GM19099 (cell line): Measurements from ENCODE around the gene ACTL8.

Experiments used
- POLR2A ChIP-seq: IDR thresholded peaks from 3 replicates; pipeline ENCODE4 v1.6.1; 2011; ENCODE audit warnings: low read depth; ENCODE audit not compliant: insufficient read length; ENCODE audit errors: extremely low read depth

ACTL8 gene

DNA sequence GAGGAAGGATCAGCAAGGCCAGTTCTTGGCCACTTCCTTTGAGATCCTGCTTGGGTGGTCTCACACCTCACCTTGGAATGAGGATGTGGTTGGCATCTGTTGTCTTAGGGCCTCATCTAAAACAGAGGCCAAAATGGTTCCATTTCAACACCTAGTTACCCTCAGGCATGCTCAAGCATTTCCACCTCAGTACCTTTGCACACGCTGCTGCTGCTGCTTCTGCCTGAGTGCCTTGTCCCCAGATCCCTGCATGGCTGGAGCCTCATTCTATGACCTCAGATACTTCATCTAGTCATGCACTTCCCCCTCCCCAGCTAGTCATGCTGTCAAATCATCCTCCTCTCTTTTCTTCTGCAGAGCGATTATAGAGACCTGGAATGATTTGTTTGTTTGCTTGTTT, 86.8 kb downstream of the ACTL8 start:
- no peak for TF ChIP-seq POLR2A

GRCh38 chr1:17842686-17843085, 87.6 kb downstream of the ACTL8 start:
- TF ChIP-seq POLR2A, result no peak

- TF ChIP-seq POLR2A, result no peak
Observed at GRCh38 chr1:17844185-17844826, 89.2 kb downstream of the ACTL8 start.

DNA sequence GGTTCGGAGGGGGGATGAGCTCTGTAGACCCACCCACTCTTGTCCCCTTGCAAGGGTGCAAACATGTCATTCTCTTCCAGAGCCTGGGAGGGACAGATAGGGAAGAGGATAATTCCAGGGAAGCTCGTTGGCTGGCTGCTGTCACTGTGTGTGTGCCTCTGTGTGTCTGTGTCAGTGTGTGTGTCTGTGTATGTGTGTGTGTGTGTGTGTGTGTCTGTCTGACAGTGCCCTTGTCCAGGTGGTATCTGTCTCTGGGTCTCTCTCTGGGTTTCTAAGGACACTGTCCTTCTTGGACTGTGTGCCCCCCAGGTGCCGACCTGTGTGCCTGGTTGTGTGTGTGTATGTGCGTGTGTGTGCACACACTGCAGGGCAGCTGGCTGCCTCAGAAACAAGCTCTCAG, 90.5 kb downstream of the ACTL8 start:
- TF ChIP-seq POLR2A, result no peak

DNA sequence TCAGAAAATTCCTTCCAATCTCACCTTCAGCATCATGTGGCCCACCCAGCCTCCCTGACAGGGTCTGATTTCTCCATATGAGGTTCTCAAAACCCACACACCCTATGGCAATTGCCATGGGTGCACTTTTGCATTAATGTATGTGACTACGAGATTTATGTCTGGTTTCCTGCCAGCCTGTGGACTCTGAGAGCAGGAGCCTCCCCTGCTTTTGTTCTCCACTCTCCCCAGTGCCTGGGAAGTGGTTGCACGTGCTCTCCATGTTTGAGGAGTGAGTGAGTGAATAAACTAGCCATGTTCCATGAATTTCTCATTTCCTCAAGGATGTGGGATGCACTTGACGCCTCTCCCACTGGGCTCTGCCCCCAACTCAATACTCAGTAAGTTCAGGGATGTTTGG, 91.2 kb downstream of the ACTL8 start:
- no peak for TF ChIP-seq POLR2A

DNA sequence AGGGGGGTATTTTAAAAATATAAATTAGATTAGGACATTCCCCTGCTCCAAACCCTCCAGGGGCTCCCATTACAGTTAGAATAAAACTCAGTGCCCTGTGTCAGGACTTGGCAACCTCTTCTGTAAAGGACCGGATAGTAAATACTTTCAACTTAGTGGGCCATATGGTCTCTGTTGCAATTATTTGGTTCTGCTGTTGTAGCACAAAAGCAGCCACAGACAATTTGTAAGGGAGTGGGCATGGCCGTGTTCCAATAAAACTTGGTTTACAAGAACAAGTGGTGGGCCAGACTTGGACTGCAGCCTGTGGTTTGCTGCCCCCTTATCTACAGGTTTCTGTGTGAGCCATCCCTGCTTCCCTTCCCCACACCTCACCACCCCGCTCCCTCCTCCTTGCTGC, 92.0 kb downstream of the ACTL8 start:
- no peak for TF ChIP-seq POLR2A

GRCh38 chr1:17849216-17849615, 94.1 kb downstream of the ACTL8 start:
- no peak for TF ChIP-seq POLR2A

DNA sequence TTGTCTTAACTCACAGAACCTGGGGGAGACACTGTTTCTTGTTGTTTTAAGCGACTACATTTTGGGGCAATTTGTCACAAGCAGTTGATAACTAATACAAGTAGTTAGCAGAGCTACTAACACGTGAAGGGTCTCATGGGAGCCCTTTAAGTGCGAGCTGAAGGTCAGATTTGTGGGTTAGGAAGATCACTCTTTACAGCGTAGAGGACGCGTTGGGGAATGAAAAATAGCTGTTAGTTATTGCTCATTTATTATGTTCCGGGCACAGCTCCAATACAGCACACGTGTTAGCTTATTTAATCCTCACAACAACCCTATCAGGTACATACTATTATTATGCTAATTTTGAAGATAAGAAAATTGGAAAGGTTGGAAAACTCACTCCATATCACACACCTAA, 95.9 kb downstream of the ACTL8 start:
- TF ChIP-seq POLR2A, result no peak

- no peak for TF ChIP-seq POLR2A
Observed at GRCh38 chr1:17852383-17852782, 97.2 kb downstream of the ACTL8 start.

GRCh38 chr1:17853241-17853935, 98.3 kb downstream of the ACTL8 start:
- TF ChIP-seq POLR2A, result no peak

DNA sequence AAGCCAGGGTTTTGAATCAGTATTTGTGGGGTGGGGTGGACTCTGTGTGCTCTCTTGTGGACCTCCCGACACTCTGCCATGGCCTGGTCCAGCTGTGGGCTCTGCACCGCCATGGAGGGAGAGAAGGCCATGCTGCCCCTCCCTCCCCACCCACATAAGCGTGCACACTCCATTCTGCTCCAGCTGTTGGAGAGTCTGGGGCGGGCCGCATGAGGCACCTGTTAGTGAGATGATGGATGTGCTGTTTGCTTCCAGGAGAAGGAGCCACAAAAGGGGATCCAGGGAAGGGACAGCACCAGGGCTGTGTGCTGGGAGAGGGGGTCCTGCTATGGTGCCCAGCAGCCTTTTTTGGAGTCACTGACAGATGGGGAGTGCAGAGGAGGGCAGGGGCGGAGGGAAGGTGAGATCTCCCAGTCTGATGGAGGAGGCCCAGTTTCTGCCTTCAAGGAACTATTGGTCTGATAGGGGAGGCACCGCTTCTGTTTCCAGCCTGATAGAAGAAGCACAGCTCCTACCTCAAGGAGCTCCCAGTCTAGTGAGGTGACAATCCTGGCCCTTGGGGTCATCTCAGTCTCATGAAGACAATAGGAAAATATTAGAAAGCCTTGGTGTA, 101.5 kb downstream of the ACTL8 start:
- TF ChIP-seq POLR2A, result no peak

- TF ChIP-seq POLR2A, result no peak
Observed at GRCh38 chr1:17857109-17857499, 102.0 kb downstream of the ACTL8 start.

DNA sequence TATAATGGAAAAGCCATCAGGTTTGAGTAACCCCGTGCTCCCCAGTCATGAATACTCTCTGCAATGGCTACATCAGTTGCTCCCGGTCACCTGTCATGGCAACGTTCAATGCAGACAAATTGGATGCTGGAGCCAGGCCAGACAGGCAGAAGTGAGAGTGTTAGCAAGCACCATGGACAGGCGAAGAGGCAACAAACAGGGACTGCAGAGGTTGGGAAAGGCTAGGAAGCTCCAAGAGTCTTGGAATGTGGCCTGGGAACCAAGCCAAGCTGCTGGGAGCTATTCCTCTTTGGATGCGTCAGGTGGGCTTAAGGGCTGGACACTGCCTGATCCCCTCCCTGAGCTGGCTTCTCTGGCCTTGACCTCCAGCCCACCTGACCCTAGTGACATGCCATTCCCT, 102.9 kb downstream of the ACTL8 start:
- no peak for TF ChIP-seq POLR2A

DNA sequence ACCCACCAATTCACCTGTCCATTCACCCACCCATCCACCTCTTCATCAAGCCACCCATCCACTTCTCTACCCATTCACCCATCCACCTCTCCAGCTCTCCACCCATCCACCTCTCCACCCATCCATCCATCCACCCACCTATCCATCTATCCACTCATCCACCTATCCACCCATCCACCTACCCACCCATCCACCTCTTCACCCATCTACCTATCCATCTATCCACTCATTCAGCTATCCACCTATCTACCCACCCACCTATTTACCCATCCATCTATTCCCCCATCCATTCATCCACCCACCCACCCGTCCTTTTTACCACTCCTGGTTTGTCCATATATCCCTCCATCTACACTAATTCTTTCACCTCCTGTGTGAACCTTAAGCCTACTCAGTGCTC, 105.7 kb downstream of the ACTL8 start:
- TF ChIP-seq POLR2A, result no peak

DNA sequence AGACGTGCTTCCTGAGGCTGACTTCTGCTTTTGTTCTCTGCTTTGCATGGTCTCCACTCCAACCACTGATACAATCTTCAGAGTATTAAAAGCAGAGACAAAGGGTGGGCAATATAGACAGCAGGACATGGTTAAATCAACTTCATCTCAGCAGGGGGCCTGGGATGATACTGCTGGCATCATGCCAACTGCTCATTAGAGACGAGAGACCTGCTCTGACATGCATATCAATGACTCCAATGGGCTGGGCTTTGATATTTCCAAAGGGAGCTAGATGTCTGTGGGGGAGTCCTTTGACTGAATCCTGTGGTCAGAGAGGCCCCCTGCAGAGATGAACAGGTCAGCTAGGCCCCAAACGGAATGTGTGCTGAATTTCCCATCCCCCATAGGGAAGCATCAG, 106.6 kb downstream of the ACTL8 start:
- no peak for TF ChIP-seq POLR2A

- TF ChIP-seq POLR2A, result no peak
Observed at GRCh38 chr1:17862121-17862520, 107.0 kb downstream of the ACTL8 start.
